Measurements from ENCODE around the gene TEKTIP1.
"Not testable (repeated sequence)": the region's sequence is repeated elsewhere in the genome, so short reads cannot be mapped to it uniquely, and the experiment has no call there.

The TEKTIP1 gene

GRCh38 chr19:3506384-3507340, 32.3 kb upstream of the TEKTIP1 start:
- intact Hi-C loops (cut with DNase I): no loop called here

GRCh38 chr19:3507371-3508120, 31.4 kb upstream of the TEKTIP1 start:
- DNase-seq: peak in 13 of 42 donors; percentile 10 to 56 (median 25)
- intact Hi-C loops (cut with DNase I): no loop called here

More at GRCh38 chr19:3506384-3507340, 32.3 kb upstream of the TEKTIP1 start:
- DNase-seq: peak in 18 of 42 donors; percentile 8 to 51 (median 28)

GRCh38 chr19:3508121-3508661, 30.8 kb upstream of the TEKTIP1 start:
- intact Hi-C loops (cut with DNase I): not testable (repeated sequence)

GRCh38 chr19:3508771-3509535, 30.0 kb upstream of the TEKTIP1 start:
- intact Hi-C loops (cut with DNase I): no loop called here
- no peak for DNase-seq

More at GRCh38 chr19:3508121-3508661, 30.8 kb upstream of the TEKTIP1 start:
- not testable (repeated sequence) for DNase-seq

GRCh38 chr19:3509566-3509989, 29.4 kb upstream of the TEKTIP1 start:
- no peak for DNase-seq
- intact Hi-C loops (cut with DNase I): no loop called here

GRCh38 chr19:3510727-3511126, 28.2 kb upstream of the TEKTIP1 start:
- intact Hi-C loops (cut with DNase I): no loop called here
- DNase-seq: peak in 19 of 42 donors; percentile 12 to 77 (median 43)

- intact Hi-C loops (cut with DNase I): no loop called here
Measured at GRCh38 chr19:3511506-3512251, 27.3 kb upstream of the TEKTIP1 start.

GRCh38 chr19:3512562-3513228, 26.3 kb upstream of the TEKTIP1 start:
- peak in 18 of 42 donors; percentile 13 to 77 (median 46) for DNase-seq
- intact Hi-C loops (cut with DNase I): no loop called here

More at GRCh38 chr19:3511506-3512251, 27.3 kb upstream of the TEKTIP1 start:
- DNase-seq: no peak

- intact Hi-C loops (cut with DNase I): no loop called here
- peak in 6 of 42 donors; percentile 14 to 50 (median 36) for DNase-seq
Measured at GRCh38 chr19:3513229-3514140, 25.5 kb upstream of the TEKTIP1 start.

- no peak for DNase-seq
- intact Hi-C loops (cut with DNase I): no loop called here
Measured at GRCh38 chr19:3514930-3515329, 24.0 kb upstream of the TEKTIP1 start.

GRCh38 chr19:3515891-3516422, 23.0 kb upstream of the TEKTIP1 start:
- intact Hi-C loops (cut with DNase I): no loop called here
- peak in 2 of 42 donors; percentile 22 to 27 for DNase-seq

GRCh38 chr19:3516675-3517207, 22.2 kb upstream of the TEKTIP1 start:
- DNase-seq: peak in 5 of 42 donors; percentile 16 to 50 (median 32)
- intact Hi-C loops (cut with DNase I): no loop called here

GRCh38 chr19:3517638-3518037, 21.3 kb upstream of the TEKTIP1 start:
- DNase-seq: no peak
- intact Hi-C loops (cut with DNase I): no loop called here

- intact Hi-C loops (cut with DNase I): no loop called here
- no peak for DNase-seq
Measured at GRCh38 chr19:3518255-3518654, 20.7 kb upstream of the TEKTIP1 start.

GRCh38 chr19:3518659-3519058, 20.3 kb upstream of the TEKTIP1 start:
- DNase-seq: no peak
- intact Hi-C loops (cut with DNase I): no loop called here

- no peak for DNase-seq
Measured at GRCh38 chr19:3519126-3519525, 19.8 kb upstream of the TEKTIP1 start.

More at GRCh38 chr19:3519126-3519525, 19.8 kb upstream of the TEKTIP1 start:
- intact Hi-C loops (cut with DNase I): no loop called here

Data from head of caudate nucleus (tissue), 42 donors.